ENCODE data around the gene OSTN.
"Not testable (repeated sequence)": the region's sequence is repeated elsewhere in the genome, so short reads cannot be mapped to it uniquely, and the experiment has no call there.

OSTN gene

DNA sequence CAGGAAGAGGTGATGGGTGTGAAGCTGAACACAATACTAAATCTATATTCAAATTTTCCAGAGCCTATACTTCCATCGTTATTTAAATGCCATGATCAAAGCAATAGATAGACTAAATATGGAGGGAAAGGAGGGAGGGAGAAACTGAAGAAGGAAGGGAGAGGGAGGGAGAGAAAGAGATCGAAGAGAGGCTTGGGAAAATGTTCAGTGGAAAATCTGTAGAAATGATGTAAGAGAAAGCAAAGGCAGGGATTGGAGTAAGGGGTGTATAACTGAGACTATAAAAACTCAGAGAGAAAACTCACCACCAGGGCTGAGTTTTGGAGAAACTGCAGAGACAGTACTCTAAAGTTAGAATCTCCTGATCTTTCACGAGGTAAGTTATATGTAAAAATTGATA, at the start of gene OSTN:
Gene OSTN, plus strand, starts transcription at position 310 of the 400 bp plus-strand sequence. CDS start 13,292 bp downstream, outside the sequence.
- no peak for DNase-seq

DNA sequence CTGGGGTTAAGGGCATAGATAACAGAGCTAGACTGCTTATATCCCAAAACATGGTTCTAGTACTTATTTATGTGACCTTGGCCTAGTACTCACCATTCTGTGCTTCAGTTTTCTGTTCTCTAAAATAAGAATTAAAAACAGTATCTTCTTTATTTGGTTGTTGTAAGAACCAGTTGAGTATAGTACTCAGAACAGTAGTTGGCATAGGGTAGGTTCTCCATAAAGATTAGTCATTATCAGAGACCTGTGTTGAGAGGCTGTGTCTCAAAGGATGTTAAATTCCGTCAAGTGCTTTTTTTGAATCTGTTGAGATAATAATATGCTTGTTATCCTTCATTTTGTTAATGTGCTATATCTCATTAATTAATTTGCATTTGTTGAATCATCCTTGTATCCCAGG, 47.4 kb upstream of the OSTN start:
- no peak for DNase-seq

GRCh38 chr3:191154827-191155226, 44.2 kb upstream of the OSTN start:
- no peak for DNase-seq

DNA sequence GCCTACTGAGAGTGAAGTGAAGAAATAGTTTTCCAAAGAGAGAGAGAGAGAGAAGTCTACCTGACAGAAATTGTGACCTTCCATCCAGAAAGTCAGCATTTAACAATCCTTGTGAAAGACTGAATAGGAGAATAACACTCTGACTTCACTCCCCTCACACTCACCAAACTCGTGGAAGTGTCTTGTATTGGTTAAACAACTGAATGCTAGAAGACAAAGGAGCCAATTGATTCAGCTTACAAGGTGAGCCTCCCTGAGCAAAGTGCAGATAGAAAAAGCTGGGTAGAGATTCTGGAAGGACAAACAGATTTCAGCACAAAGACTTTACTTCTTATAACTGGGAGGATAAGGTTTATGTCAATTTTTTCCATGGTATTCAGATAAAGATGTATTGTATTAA, 40.8 kb upstream of the OSTN start:
- DNase-seq, result no peak

- DNase-seq, result no peak
These were observed 40.2 kb upstream of the OSTN start for GRCh38 chr3:191158815-191159214.

DNA sequence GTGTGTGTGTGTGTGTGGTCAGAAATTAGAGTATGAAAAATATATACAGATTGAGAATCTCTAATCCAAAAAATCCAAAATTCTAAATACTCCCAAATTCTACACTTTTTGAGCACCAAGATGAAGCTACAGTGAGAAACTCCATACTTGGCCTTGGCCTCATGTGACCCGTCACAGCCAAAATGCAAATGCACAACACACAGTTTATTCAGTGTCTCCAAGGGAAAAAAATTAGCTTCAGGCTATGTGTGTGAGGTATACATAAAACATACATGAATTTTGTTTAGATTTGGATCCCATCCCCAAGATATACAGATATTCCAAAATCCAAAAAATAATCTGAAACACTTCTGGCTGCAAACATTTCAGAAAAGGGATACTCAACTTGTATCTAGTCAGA, 33.2 kb upstream of the OSTN start:
- DNase-seq, result no peak

GRCh38 chr3:191166368-191166767, 32.7 kb upstream of the OSTN start:
- no peak for DNase-seq

- DNase-seq, result no peak
These were observed 29.5 kb upstream of the OSTN start for GRCh38 chr3:191169566-191169965.

DNA sequence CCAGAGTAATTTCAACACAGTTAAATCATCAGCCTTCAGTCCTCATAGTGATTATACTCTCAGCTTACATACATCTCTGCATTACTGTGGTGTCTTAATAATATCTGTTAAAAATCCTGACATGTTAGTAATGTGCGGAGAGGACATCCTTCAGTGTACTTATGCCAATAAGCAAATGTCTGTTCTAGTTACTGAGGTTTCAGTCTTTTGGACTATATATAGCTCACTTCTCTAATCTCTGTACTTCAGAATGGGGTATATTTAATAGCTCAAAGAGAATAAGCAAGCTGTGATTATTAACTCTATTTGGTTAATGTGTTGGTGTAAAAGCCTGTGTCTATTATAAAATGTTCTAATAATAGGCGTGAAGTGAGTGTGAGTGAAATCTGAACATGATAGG, 28.9 kb upstream of the OSTN start:
- DNase-seq, result no peak

DNA sequence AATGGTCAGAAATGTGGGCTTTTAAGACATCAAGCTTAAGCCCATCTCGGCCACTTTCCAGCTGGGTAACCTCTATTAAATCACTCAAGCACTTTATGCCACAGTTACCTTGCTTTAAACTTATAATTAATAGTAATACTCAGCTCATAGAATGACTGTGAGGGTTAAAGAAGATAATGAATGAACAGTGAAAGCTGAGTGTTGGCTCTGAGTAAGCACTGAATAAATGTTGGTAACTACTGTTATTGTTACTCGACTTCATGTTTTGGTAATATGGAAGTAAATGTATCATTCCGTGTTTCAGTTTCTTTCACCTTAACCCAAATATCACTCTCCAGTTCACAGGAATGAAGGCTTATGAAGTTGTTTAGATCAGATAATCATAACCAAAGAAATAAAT, 23.9 kb upstream of the OSTN start:
- no peak for DNase-seq

- no peak for DNase-seq
These were observed 22.8 kb upstream of the OSTN start for GRCh38 chr3:191176038-191176785.

GRCh38 chr3:191185382-191185781, 13.7 kb upstream of the OSTN start:
- DNase-seq, result not testable (repeated sequence)

DNA sequence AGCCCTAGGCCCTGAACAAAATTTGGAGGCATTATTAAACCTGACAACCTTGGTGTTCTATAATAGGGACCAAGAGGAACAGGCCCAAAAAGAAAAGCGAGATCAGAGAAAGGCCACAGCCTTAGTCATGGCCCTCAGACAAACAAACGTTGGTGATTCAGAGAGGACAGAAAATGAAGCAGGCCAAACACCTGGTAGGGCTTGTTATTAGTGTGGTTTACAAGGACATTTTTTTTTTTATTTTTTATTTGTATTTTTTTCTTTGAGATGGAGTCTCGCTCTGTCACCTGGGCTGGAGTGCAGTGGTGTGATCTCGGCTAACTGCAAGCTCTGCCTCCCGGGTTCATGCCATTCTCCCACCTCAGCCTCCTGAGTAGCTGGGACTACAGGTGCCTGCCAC, 10.8 kb upstream of the OSTN start:
- not testable (repeated sequence) for DNase-seq

GRCh38 chr3:191192270-191192669, 6.8 kb upstream of the OSTN start:
- not testable (repeated sequence) for DNase-seq

DNA sequence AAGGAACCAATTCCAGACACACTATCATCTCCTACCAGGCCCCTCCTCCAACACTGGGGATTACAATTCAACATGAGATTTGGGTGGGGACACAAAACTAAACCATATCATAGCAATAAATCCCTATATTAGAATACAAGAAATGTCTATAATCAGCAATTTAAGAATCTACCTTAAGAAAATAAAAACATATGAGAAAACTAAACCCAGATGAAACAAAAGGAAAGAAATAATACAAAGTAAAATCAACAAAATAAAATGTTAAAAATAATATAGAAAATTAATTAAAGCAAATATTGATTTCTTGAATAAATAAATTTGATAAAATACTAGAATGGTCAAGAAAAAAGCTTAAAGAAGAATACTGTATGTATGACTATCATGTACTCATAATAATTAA, 6.1 kb upstream of the OSTN start:
- no peak for DNase-seq

DNA sequence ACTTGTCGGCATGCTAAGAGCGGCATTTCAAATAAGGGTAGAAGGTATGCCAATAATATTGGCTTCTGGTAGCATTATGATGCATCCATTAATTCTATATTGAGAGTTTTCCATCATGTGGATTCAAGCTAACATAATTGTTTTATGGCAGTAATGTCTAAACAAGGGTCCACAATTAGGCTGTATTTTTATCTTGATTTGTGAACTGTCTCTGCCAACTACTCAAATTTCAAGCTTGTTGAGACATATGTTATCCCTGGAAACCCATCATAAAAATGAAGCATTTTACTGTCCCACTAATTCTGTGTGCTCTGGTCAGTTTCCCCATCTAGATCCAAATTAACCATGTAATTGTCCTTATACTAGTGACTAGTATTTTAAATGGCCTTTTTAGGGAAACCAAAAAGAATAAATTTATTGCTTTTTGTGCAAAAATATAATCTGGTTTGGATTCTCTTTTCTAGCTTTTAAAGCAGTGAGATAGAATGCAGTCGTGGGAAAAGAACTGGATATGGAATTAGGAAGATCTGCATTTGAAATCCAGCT, 1.2 kb upstream of the OSTN start:
- no peak for DNase-seq

DNA sequence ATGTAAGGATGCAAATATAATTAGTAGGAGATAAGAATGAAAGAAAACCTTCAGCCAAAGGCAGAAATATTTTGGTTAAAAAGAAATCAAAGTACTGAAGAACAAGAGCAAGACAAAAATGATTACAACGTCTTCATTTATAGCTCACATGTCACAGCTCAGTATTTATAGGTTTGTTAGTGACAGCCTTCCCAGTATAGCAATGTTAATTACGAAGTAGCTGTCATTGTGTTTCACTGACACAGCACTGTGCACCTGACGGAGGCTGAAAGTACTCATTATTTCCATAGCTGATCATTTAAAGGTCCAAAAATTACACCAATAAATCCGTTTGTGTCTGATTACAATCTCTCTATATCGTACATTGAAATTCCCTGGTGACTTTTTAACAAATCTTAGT, 561 bp upstream of the OSTN start:
- no peak for DNase-seq

- no peak for DNase-seq
These were observed 11.0 kb downstream of the OSTN start for GRCh38 chr3:191210032-191210431.

GRCh38 chr3:191216510-191216909, 17.5 kb downstream of the OSTN start:
- no peak for DNase-seq

DNA sequence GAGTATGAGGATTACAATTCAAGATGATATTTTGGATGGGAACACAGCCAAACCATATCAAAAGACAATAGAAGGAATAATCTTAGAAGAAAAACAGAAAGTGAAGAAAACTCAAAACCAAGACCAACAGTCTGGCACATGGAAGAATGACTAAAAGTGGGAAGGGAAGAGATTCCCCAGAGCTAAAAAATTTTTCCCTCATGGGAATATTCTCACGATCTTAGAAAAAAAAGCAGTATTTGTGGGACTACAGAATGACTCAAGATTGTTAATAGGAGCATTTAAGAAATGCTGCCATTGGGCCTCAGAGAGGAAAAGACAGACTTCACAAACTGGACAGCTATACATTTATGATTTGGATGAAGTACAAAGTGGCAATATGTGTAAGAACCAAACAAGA, 18.3 kb downstream of the OSTN start:
- DNase-seq, result no peak

GRCh38 chr3:191220908-191221307, 21.9 kb downstream of the OSTN start:
- DNase-seq, result no peak

DNA sequence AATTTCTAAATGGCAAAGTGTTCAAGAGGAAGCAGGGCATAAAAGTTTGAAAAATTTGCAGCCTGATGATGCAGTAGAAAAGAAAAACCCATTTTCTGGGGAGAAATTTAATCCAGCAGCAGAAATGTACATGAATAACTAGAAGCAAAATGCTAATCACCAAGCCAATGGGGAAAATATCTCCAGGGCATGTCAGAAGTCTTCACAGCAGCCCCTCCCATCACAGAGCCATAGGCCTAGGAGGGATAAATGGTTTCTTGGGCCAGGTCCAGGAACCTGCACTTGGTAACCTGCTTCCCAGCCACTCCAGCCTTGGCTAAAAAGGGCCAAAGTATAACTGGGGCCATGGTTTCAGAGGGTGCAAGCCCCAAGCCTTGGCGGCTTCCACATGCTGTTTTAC, 22.6 kb downstream of the OSTN start:
- no peak for DNase-seq

DNA sequence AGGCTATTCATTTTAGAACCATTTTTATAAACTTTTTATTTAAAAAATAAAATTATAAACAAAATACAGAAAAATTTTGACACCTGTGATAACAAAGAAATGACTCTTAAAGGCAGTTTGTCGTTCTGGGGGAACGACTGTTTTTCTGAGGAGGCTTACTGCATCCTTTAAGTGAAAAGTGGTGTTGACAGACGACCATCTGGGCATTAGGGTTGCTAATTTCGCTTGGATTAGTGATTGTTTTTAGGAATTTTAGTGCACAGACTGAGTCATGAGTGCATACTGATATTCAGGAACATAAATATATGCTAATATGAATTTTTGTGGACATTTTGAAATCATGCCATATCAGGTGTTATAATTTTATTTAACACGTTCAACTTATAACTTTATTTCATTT, 28.5 kb downstream of the OSTN start:
- no peak for DNase-seq

- no peak for DNase-seq
These were observed 35.2 kb downstream of the OSTN start for GRCh38 chr3:191234216-191234615.

Measured in hematopoietic multipotent progenitor cell treated with erythropoietin and hydrocortisone succinate and interleukin-3 and kit ligand, for 6 days (in vitro differentiated cells).